H9 (cell line): Measurements from ENCODE around the gene SFMBT2. TPM values are rescaled to one million over a fixed set of nuclear protein-coding genes. Genes with fewer than 3 reads are reported as not detected.
A peak's percentile ranks its signal among the peaks of the same experiment; 100 is the strongest.

Experiments
- DNase-seq: peaks from one replicate; pipeline ENCODE4 v3.0.0-alpha.2; 2017
- H2AFZ ChIP-seq: one replicate; pipeline ENCODE4 v1.6.1; 2013; ENCODE audit warnings: mild to moderate bottlenecking, low read length, control low read depth, moderate library complexity
- H2AK5ac ChIP-seq: 2 replicates; pipeline ENCODE4 v1.6.1; 2013; ENCODE audit warnings: low read length, control low read depth, mixed read lengths; ENCODE audit not compliant: insufficient read length
- H2BK120ac ChIP-seq: one replicate; pipeline ENCODE4 v1.6.1; 2013; ENCODE audit warnings: low read depth, mild to moderate bottlenecking, low read length, control low read depth, inconsistent platforms; ENCODE audit not compliant: poor library complexity, severe bottlenecking
- H2BK12ac ChIP-seq: 2 replicates; pipeline ENCODE4 v1.6.1; 2013; ENCODE audit warnings: low read length, control low read depth, mixed read lengths, low read depth; ENCODE audit not compliant: insufficient read length
- H2BK15ac ChIP-seq: 2 replicates; pipeline ENCODE4 v1.6.1; 2013; ENCODE audit warnings: low read depth, low read length, control low read depth
- H2BK20ac ChIP-seq: one replicate; pipeline ENCODE4 v1.6.1; 2013; ENCODE audit warnings: low read depth, mild to moderate bottlenecking, low read length, control low read depth, inconsistent platforms; ENCODE audit not compliant: poor library complexity, severe bottlenecking
- H2BK5ac ChIP-seq: 2 replicates; pipeline ENCODE4 v1.6.1; 2013; ENCODE audit warnings: low read length, control low read depth, mixed read lengths; ENCODE audit not compliant: insufficient read length
- H3K14ac ChIP-seq: 2 replicates; pipeline ENCODE4 v1.6.1; 2013; ENCODE audit warnings: low read length, control low read depth; ENCODE audit not compliant: insufficient read depth
- H3K18ac ChIP-seq: 2 replicates; pipeline ENCODE4 v1.6.1; 2013; ENCODE audit warnings: low read depth, mild to moderate bottlenecking, mixed read lengths, low read length, control low read depth; ENCODE audit not compliant: insufficient read length
- H3K23ac ChIP-seq: 2 replicates; pipeline ENCODE4 v1.6.1; 2013; ENCODE audit warnings: low read length, control low read depth, mixed read lengths, low read depth; ENCODE audit not compliant: insufficient read length
- H3K23me2 ChIP-seq: 2 replicates; pipeline ENCODE4 v1.6.1; 2013; ENCODE audit warnings: low read depth, mild to moderate bottlenecking, mixed read lengths, low read length, control low read depth; ENCODE audit not compliant: insufficient read length, poor library complexity, severe bottlenecking
- H3K27ac ChIP-seq: 2 replicates; pipeline ENCODE4 v1.5.1; 2013; ENCODE audit warnings: low read length, control low read depth, mixed read lengths, low read depth; ENCODE audit not compliant: insufficient read length
- H3K27me3 ChIP-seq: 2 replicates; pipeline ENCODE4 v1.6.1; 2013; ENCODE audit warnings: low read length, control low read depth, inconsistent platforms; ENCODE audit not compliant: insufficient read depth
- H3K4ac ChIP-seq: 2 replicates; pipeline ENCODE4 v1.6.1; 2013; ENCODE audit warnings: low read depth, mild to moderate bottlenecking, control low read depth, inconsistent platforms, low read length, moderate library complexity
- H3K4me1 ChIP-seq: 2 replicates; pipeline ENCODE4 v1.6.1; 2013; ENCODE audit warnings: low read length, control low read depth, inconsistent platforms; ENCODE audit not compliant: insufficient read depth
- H3K4me2 ChIP-seq: 2 replicates; pipeline ENCODE4 v1.6.1; 2013; ENCODE audit warnings: low read length, control low read depth, mixed read lengths; ENCODE audit not compliant: insufficient read length, insufficient read depth
- H3K56ac ChIP-seq: 2 replicates; pipeline ENCODE4 v1.6.1; 2013; ENCODE audit warnings: low read depth, mild to moderate bottlenecking, mixed read lengths, low read length, control low read depth; ENCODE audit not compliant: insufficient read length
- H3K79me1 ChIP-seq: 2 replicates; pipeline ENCODE4 v1.6.1; 2013; ENCODE audit warnings: low read depth, mild to moderate bottlenecking, moderate library complexity, low read length, control low read depth, inconsistent platforms; ENCODE audit not compliant: insufficient read depth, poor library complexity, severe bottlenecking
- H3K79me2 ChIP-seq: 2 replicates; pipeline ENCODE4 v1.6.1; 2013; ENCODE audit warnings: low read length, control low read depth, inconsistent platforms; ENCODE audit not compliant: insufficient read depth
- H3K9ac ChIP-seq: 2 replicates; pipeline ENCODE4 v1.6.1; 2013; ENCODE audit warnings: low read length, control low read depth, mixed read lengths; ENCODE audit not compliant: insufficient read length; ENCODE audit errors: extremely low read depth
- H3K9me3 ChIP-seq: one replicate; pipeline ENCODE4 v1.6.1; 2013; ENCODE audit warnings: low read depth, low read length, inconsistent platforms; ENCODE audit not compliant: control insufficient read depth
- H3T11ph ChIP-seq: one replicate; pipeline ENCODE4 v1.6.1; 2013; ENCODE audit warnings: mild to moderate bottlenecking, low read length, control low read depth, inconsistent platforms
- H4K20me1 ChIP-seq: one replicate; pipeline ENCODE4 v1.6.1; 2013; ENCODE audit not compliant: control insufficient read depth, insufficient read length, insufficient read depth
- H4K5ac ChIP-seq: 2 replicates; pipeline ENCODE4 v1.6.1; 2013; ENCODE audit warnings: low read depth, mild to moderate bottlenecking, mixed read lengths, low read length, control low read depth; ENCODE audit not compliant: insufficient read length
- H4K8ac ChIP-seq: replicated peaks from 2 replicates; pipeline ENCODE4 v1.6.1; 2013; ENCODE audit warnings: low read length, control low read depth, mixed read lengths, low read depth; ENCODE audit not compliant: insufficient read length
- H4K91ac ChIP-seq: 2 replicates; pipeline ENCODE4 v1.6.1; 2013; ENCODE audit warnings: low read depth, mild to moderate bottlenecking, moderate library complexity, mixed read lengths, low read length, control low read depth; ENCODE audit not compliant: insufficient read length
- H3K27ac Mint-ChIP-seq, 3 experiments: 2 replicates in 2 of 3; 3 replicates in 1 of 3; pipeline ENCODE4 v1.8.0; 2020 to 2021; ENCODE audit warnings: mixed read lengths in 3 of 3, mild to moderate bottlenecking in 1 of 3, moderate library complexity in 1 of 3
- H3K27me3 Mint-ChIP-seq: 2 replicates; pipeline ENCODE4 v1.8.0; 2021; ENCODE audit warnings: low read depth, mild to moderate bottlenecking, moderate library complexity, mixed read lengths
- H3K36me3 Mint-ChIP-seq, 3 experiments: 2 replicates in 2 of 3; 3 replicates in 1 of 3; pipeline ENCODE4 v1.8.0; 2020 to 2021; ENCODE audit warnings: low read depth in 3 of 3, mixed read lengths in 3 of 3; ENCODE audit not compliant: insufficient read depth in 1 of 3
- H3K4me1 Mint-ChIP-seq, 2 experiments: 2 replicates each; pipeline ENCODE4 v1.8.0; 2020; ENCODE audit warnings: mixed read lengths in 2 of 2
- H3K4me3 Mint-ChIP-seq, 2 experiments: 2 replicates in 1 of 2; 3 replicates in 1 of 2; pipeline ENCODE4 v1.8.0; 2020 to 2021; ENCODE audit warnings: mild to moderate bottlenecking in 2 of 2, mixed read lengths in 2 of 2, moderate library complexity in 1 of 2
- H3K9me3 Mint-ChIP-seq, 2 experiments: 2 replicates in 1 of 2; 3 replicates in 1 of 2; pipeline ENCODE4 v1.8.0; 2020; ENCODE audit warnings: mild to moderate bottlenecking in 2 of 2, mixed read lengths in 2 of 2, moderate library complexity in 1 of 2
- WGBS: extraction: QIAGEN DNeasy Blood & Tissue Kit; methylation state at CpG from one replicate; pipeline ENCODE4 v1.1.7; 2013; ENCODE audit warnings: missing lambda C conversion rate, low lambda C conversion rate, mixed read lengths; ENCODE audit not compliant: insufficient read length; ENCODE audit errors: extremely low coverage; 5-methylcytosine and 5-hydroxymethylcytosine counted together
- total RNA-seq: library from RNA; stranded (reverse); gene quantifications from 2 replicates; pipeline ENCODE4 v1.2.1, GENCODE V29; 2021
- TF ChIP-seq, protein P1 (sequence below): fragments of 200-600 bp; sonication (generic); conservative IDR thresholded peaks from 3 replicates; pipeline ENCODE4 v1.8.0; 2021; ENCODE audit warnings: antibody characterized with exemption, mild to moderate bottlenecking

Gene SFMBT2
- total RNA-seq, 1 experiment from 2014 or later: 5.3 TPM

DNA sequence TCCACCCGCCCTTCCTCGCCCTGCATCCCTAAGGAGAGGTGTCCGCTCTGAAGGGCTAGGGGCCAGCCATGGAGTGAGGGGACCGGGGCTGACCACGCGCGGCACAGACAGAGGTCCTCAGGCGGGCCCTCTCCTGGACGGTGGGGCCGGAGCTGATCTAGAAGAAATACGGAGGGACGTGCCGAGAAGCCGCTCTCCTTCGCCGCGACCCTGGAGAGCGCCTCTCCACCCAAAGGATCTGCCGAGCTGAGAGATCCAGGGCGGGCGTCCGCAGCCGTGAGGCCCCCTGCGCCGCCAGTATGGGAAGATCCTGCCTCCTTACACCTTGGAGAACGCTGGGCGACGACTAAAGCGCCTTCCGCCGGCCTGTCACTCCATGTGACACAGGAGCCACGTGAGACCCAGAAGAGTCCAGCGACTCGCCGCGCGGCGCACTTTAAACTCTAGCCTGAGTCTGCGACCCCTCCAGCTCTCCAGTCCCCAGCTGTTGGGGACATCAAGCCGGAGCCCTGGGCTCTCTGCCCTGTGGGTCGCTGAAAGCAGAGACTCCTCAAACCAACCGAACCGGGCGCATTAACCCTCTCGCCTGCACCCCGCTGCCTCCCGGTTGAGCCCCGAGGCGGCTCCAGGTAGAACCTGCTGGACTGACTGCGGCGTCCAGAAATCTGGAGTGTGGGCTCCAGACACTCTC, 1.5 kb upstream of the SFMBT2 start:
- peaks cover 0 to 4% of the 10 kb centered on the region in 2 experiments; a peak in 2 of 5 replicates for H3K9me3 Mint-ChIP-seq
- peaks cover 86% of the 10 kb centered on the region for H3K27me3 Mint-ChIP-seq
- H3K36me3 Mint-ChIP-seq: no peaks in the 10 kb centered on the region

More for the DNA sequence above, 1.5 kb upstream of the SFMBT2 start:
- Histone ChIP-seq H3K4me1 (no peaks in the 10 kb centered on the region), H2BK12ac (no peak overlapping the region), H3K27ac (no peak overlapping the region), H4K20me1 (no peaks in the 10 kb centered on the region), H2BK120ac (no peak overlapping the region), H3K9ac (no peak overlapping the region), H3T11ph (no peak overlapping the region), H4K91ac (no peak overlapping the region), H3K79me1 (no peaks in the 10 kb centered on the region), H3K27me3 (peaks cover 25% of the 10 kb centered on the region; the same call in 1 of the 2 replicates), H3K56ac (no peak overlapping the region), H3K9me3 (no peaks in the 10 kb centered on the region), H3K23me2 (peaks cover 48% of the 10 kb centered on the region), H2BK15ac (no peak overlapping the region), H3K4ac (no peak overlapping the region), H3K79me2 (no peaks in the 10 kb centered on the region), H2BK20ac (no peak overlapping the region), H2BK5ac (no peak overlapping the region), H4K8ac (no peak overlapping the region), H4K5ac (no peak overlapping the region), H3K23ac (no peak overlapping the region), H3K14ac (no peak overlapping the region), H3K4me2 (peak overlapping the region; percentile 74), H2AFZ (no peak overlapping the region), H2AK5ac (no peak overlapping the region), H3K18ac (no peak overlapping the region)
- TF ChIP-seq, protein P1, sequence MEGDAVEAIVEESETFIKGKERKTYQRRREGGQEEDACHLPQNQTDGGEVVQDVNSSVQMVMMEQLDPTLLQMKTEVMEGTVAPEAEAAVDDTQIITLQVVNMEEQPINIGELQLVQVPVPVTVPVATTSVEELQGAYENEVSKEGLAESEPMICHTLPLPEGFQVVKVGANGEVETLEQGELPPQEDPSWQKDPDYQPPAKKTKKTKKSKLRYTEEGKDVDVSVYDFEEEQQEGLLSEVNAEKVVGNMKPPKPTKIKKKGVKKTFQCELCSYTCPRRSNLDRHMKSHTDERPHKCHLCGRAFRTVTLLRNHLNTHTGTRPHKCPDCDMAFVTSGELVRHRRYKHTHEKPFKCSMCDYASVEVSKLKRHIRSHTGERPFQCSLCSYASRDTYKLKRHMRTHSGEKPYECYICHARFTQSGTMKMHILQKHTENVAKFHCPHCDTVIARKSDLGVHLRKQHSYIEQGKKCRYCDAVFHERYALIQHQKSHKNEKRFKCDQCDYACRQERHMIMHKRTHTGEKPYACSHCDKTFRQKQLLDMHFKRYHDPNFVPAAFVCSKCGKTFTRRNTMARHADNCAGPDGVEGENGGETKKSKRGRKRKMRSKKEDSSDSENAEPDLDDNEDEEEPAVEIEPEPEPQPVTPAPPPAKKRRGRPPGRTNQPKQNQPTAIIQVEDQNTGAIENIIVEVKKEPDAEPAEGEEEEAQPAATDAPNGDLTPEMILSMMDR: no peak
- H3K4me3 Mint-ChIP-seq: peak overlapping the region; percentile 62 to 82
- WGBS: no CpG with 5 or more reads among the region's 51 CpGs
- peaks cover 23 to 27% of the 10 kb centered on the region in 2 experiments for H3K4me1 Mint-ChIP-seq
- H3K27ac Mint-ChIP-seq: no peak overlapping the region
- peak; percentile 79 for DNase-seq
